H9 (cell line): ENCODE results near the gene TMEM208. TPM values are rescaled to one million over a fixed set of nuclear protein-coding genes. Genes with fewer than 3 reads are reported as not detected.

Experiments
- DNase-seq: peaks from one replicate; pipeline ENCODE4 v3.0.0-alpha.2; 2017
- H2AFZ ChIP-seq: one replicate; pipeline ENCODE4 v1.6.1; 2013; ENCODE audit warnings: mild to moderate bottlenecking, low read length, control low read depth, moderate library complexity
- H2AK5ac ChIP-seq: 2 replicates; pipeline ENCODE4 v1.6.1; 2013; ENCODE audit warnings: low read length, control low read depth, mixed read lengths; ENCODE audit not compliant: insufficient read length
- H2BK120ac ChIP-seq: one replicate; pipeline ENCODE4 v1.6.1; 2013; ENCODE audit warnings: low read depth, mild to moderate bottlenecking, low read length, control low read depth, inconsistent platforms; ENCODE audit not compliant: poor library complexity, severe bottlenecking
- H2BK12ac ChIP-seq: 2 replicates; pipeline ENCODE4 v1.6.1; 2013; ENCODE audit warnings: low read length, control low read depth, mixed read lengths, low read depth; ENCODE audit not compliant: insufficient read length
- H2BK15ac ChIP-seq: 2 replicates; pipeline ENCODE4 v1.6.1; 2013; ENCODE audit warnings: low read depth, low read length, control low read depth
- H2BK20ac ChIP-seq: one replicate; pipeline ENCODE4 v1.6.1; 2013; ENCODE audit warnings: low read depth, mild to moderate bottlenecking, low read length, control low read depth, inconsistent platforms; ENCODE audit not compliant: poor library complexity, severe bottlenecking
- H2BK5ac ChIP-seq: 2 replicates; pipeline ENCODE4 v1.6.1; 2013; ENCODE audit warnings: low read length, control low read depth, mixed read lengths; ENCODE audit not compliant: insufficient read length
- H3K14ac ChIP-seq: 2 replicates; pipeline ENCODE4 v1.6.1; 2013; ENCODE audit warnings: low read length, control low read depth; ENCODE audit not compliant: insufficient read depth
- H3K18ac ChIP-seq: 2 replicates; pipeline ENCODE4 v1.6.1; 2013; ENCODE audit warnings: low read depth, mild to moderate bottlenecking, mixed read lengths, low read length, control low read depth; ENCODE audit not compliant: insufficient read length
- H3K23ac ChIP-seq: 2 replicates; pipeline ENCODE4 v1.6.1; 2013; ENCODE audit warnings: low read length, control low read depth, mixed read lengths, low read depth; ENCODE audit not compliant: insufficient read length
- H3K23me2 ChIP-seq: 2 replicates; pipeline ENCODE4 v1.6.1; 2013; ENCODE audit warnings: low read depth, mild to moderate bottlenecking, mixed read lengths, low read length, control low read depth; ENCODE audit not compliant: insufficient read length, poor library complexity, severe bottlenecking
- H3K27ac ChIP-seq: 2 replicates; pipeline ENCODE4 v1.5.1; 2013; ENCODE audit warnings: low read length, control low read depth, mixed read lengths, low read depth; ENCODE audit not compliant: insufficient read length
- H3K27me3 ChIP-seq: 2 replicates; pipeline ENCODE4 v1.6.1; 2013; ENCODE audit warnings: low read length, control low read depth, inconsistent platforms; ENCODE audit not compliant: insufficient read depth
- H3K4ac ChIP-seq: 2 replicates; pipeline ENCODE4 v1.6.1; 2013; ENCODE audit warnings: low read depth, mild to moderate bottlenecking, control low read depth, inconsistent platforms, low read length, moderate library complexity
- H3K4me1 ChIP-seq: 2 replicates; pipeline ENCODE4 v1.6.1; 2013; ENCODE audit warnings: low read length, control low read depth, inconsistent platforms; ENCODE audit not compliant: insufficient read depth
- H3K4me2 ChIP-seq: 2 replicates; pipeline ENCODE4 v1.6.1; 2013; ENCODE audit warnings: low read length, control low read depth, mixed read lengths; ENCODE audit not compliant: insufficient read length, insufficient read depth
- H3K56ac ChIP-seq: 2 replicates; pipeline ENCODE4 v1.6.1; 2013; ENCODE audit warnings: low read depth, mild to moderate bottlenecking, mixed read lengths, low read length, control low read depth; ENCODE audit not compliant: insufficient read length
- H3K79me1 ChIP-seq: 2 replicates; pipeline ENCODE4 v1.6.1; 2013; ENCODE audit warnings: low read depth, mild to moderate bottlenecking, moderate library complexity, low read length, control low read depth, inconsistent platforms; ENCODE audit not compliant: insufficient read depth, poor library complexity, severe bottlenecking
- H3K79me2 ChIP-seq: 2 replicates; pipeline ENCODE4 v1.6.1; 2013; ENCODE audit warnings: low read length, control low read depth, inconsistent platforms; ENCODE audit not compliant: insufficient read depth
- H3K9ac ChIP-seq: 2 replicates; pipeline ENCODE4 v1.6.1; 2013; ENCODE audit warnings: low read length, control low read depth, mixed read lengths; ENCODE audit not compliant: insufficient read length; ENCODE audit errors: extremely low read depth
- H3K9me3 ChIP-seq: one replicate; pipeline ENCODE4 v1.6.1; 2013; ENCODE audit warnings: low read depth, low read length, inconsistent platforms; ENCODE audit not compliant: control insufficient read depth
- H3T11ph ChIP-seq: one replicate; pipeline ENCODE4 v1.6.1; 2013; ENCODE audit warnings: mild to moderate bottlenecking, low read length, control low read depth, inconsistent platforms
- H4K20me1 ChIP-seq: one replicate; pipeline ENCODE4 v1.6.1; 2013; ENCODE audit not compliant: control insufficient read depth, insufficient read length, insufficient read depth
- H4K5ac ChIP-seq: 2 replicates; pipeline ENCODE4 v1.6.1; 2013; ENCODE audit warnings: low read depth, mild to moderate bottlenecking, mixed read lengths, low read length, control low read depth; ENCODE audit not compliant: insufficient read length
- H4K8ac ChIP-seq: replicated peaks from 2 replicates; pipeline ENCODE4 v1.6.1; 2013; ENCODE audit warnings: low read length, control low read depth, mixed read lengths, low read depth; ENCODE audit not compliant: insufficient read length
- H4K91ac ChIP-seq: 2 replicates; pipeline ENCODE4 v1.6.1; 2013; ENCODE audit warnings: low read depth, mild to moderate bottlenecking, moderate library complexity, mixed read lengths, low read length, control low read depth; ENCODE audit not compliant: insufficient read length
- H3K27ac Mint-ChIP-seq, 3 experiments: 2 replicates in 2 of 3; 3 replicates in 1 of 3; pipeline ENCODE4 v1.8.0; 2020 to 2021; ENCODE audit warnings: mixed read lengths in 3 of 3, mild to moderate bottlenecking in 1 of 3, moderate library complexity in 1 of 3
- H3K27me3 Mint-ChIP-seq: 2 replicates; pipeline ENCODE4 v1.8.0; 2021; ENCODE audit warnings: low read depth, mild to moderate bottlenecking, moderate library complexity, mixed read lengths
- H3K36me3 Mint-ChIP-seq, 3 experiments: 2 replicates in 2 of 3; 3 replicates in 1 of 3; pipeline ENCODE4 v1.8.0; 2020 to 2021; ENCODE audit warnings: low read depth in 3 of 3, mixed read lengths in 3 of 3; ENCODE audit not compliant: insufficient read depth in 1 of 3
- H3K4me1 Mint-ChIP-seq, 2 experiments: 2 replicates each; pipeline ENCODE4 v1.8.0; 2020; ENCODE audit warnings: mixed read lengths in 2 of 2
- H3K4me3 Mint-ChIP-seq, 2 experiments: 2 replicates in 1 of 2; 3 replicates in 1 of 2; pipeline ENCODE4 v1.8.0; 2020 to 2021; ENCODE audit warnings: mild to moderate bottlenecking in 2 of 2, mixed read lengths in 2 of 2, moderate library complexity in 1 of 2
- H3K9me3 Mint-ChIP-seq, 2 experiments: 2 replicates in 1 of 2; 3 replicates in 1 of 2; pipeline ENCODE4 v1.8.0; 2020; ENCODE audit warnings: mild to moderate bottlenecking in 2 of 2, mixed read lengths in 2 of 2, moderate library complexity in 1 of 2
- WGBS: extraction: QIAGEN DNeasy Blood & Tissue Kit; methylation state at CpG from one replicate; pipeline ENCODE4 v1.1.7; 2013; ENCODE audit warnings: missing lambda C conversion rate, low lambda C conversion rate, mixed read lengths; ENCODE audit not compliant: insufficient read length; ENCODE audit errors: extremely low coverage; 5-methylcytosine and 5-hydroxymethylcytosine counted together
- total RNA-seq: library from RNA; stranded (reverse); gene quantifications from 2 replicates; pipeline ENCODE4 v1.2.1, GENCODE V29; 2021
- TF ChIP-seq, protein P1 (sequence below): fragments of 200-600 bp; sonication (generic); conservative IDR thresholded peaks from 3 replicates; pipeline ENCODE4 v1.8.0; 2021; ENCODE audit warnings: antibody characterized with exemption, mild to moderate bottlenecking

Gene TMEM208
- total RNA-seq, 1 experiment from 2014 or later: 42.6 TPM

DNA sequence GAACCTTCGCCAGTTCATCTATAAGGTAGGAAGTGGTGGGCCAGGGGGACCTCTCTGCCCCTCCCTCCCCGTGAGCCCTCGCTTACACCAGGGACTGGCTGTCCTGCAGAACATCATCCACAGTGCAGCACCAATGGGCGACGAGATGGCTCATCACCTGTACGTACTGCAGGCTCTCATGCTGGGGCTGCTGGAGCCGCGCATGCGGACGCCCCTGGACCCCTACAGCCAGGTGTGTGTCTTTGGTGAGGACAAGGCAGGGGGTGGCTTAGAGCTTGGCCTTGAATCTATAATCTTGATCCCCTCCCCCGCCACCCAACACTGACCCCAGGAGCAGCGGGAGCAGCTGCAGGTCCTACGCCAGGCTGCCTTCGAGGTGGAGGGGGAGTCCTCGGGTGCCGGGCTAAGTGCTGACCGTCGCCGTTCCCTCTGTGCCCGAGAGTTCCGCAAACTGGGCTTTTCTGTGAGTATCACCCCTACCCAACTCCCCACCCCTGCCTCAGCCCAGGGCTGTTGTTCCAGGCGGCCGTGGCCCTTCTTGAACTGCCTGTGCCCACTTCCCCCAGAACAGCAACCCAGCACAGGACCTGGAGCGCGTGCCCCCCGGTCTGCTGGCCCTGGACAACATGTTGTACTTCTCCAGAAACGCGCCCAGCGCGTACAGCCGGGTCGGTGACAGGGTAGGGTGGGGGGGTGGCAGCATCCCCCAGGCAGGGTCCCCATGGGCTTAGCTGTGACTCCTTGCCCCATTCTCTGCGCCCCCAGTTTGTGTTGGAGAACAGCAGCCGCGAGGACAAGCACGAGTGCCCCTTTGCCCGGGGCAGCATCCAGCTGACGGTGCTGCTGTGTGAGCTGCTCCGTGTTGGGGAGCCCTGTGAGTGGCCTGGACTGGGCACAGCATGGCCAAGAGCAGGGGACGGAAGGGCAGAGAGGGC lies 25.3 kb upstream of the TMEM208 start:
- H4K8ac ChIP-seq: no peak overlapping the region
- H2BK20ac ChIP-seq: no peak overlapping the region
- H3K14ac ChIP-seq: no peak overlapping the region
- no peak overlapping the region for H4K5ac ChIP-seq
- H2BK5ac ChIP-seq: no peak overlapping the region
- H3K23me2 ChIP-seq: no peaks in the 10 kb centered on the region
- TF ChIP-seq, protein P1, sequence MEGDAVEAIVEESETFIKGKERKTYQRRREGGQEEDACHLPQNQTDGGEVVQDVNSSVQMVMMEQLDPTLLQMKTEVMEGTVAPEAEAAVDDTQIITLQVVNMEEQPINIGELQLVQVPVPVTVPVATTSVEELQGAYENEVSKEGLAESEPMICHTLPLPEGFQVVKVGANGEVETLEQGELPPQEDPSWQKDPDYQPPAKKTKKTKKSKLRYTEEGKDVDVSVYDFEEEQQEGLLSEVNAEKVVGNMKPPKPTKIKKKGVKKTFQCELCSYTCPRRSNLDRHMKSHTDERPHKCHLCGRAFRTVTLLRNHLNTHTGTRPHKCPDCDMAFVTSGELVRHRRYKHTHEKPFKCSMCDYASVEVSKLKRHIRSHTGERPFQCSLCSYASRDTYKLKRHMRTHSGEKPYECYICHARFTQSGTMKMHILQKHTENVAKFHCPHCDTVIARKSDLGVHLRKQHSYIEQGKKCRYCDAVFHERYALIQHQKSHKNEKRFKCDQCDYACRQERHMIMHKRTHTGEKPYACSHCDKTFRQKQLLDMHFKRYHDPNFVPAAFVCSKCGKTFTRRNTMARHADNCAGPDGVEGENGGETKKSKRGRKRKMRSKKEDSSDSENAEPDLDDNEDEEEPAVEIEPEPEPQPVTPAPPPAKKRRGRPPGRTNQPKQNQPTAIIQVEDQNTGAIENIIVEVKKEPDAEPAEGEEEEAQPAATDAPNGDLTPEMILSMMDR: no peak
- no peak for DNase-seq
- H3K4me1 ChIP-seq: no peaks in the 10 kb centered on the region
- no peak overlapping the region for H3K23ac ChIP-seq
- H4K20me1 ChIP-seq: no peaks in the 10 kb centered on the region
- H3K27ac Mint-ChIP-seq: no peak overlapping the region
- H3K79me1 ChIP-seq: no peaks in the 10 kb centered on the region
- peaks cover 8 to 44% (median 19%) of the 10 kb centered on the region in 3 experiments; a peak in 6 of 7 replicates for H3K36me3 Mint-ChIP-seq
- no peak overlapping the region for H3T11ph ChIP-seq
- H3K18ac ChIP-seq: no peak overlapping the region
- no CpG with 5 or more reads among the region's 40 CpGs for WGBS
- no peak overlapping the region for H3K4me3 Mint-ChIP-seq
- no peaks in the 10 kb centered on the region for H3K9me3 ChIP-seq
- H2BK120ac ChIP-seq: no peak overlapping the region
- no peak overlapping the region for H2AK5ac ChIP-seq
- no peak overlapping the region for H4K91ac ChIP-seq
- no peak overlapping the region for H2AFZ ChIP-seq
- no peak overlapping the region for H3K4me2 ChIP-seq
- no peak overlapping the region for H2BK15ac ChIP-seq
- H3K4me1 Mint-ChIP-seq: peaks cover 13 to 15% of the 10 kb centered on the region in 2 experiments
- no peak overlapping the region for H3K56ac ChIP-seq
- H3K9me3 Mint-ChIP-seq: no peaks in the 10 kb centered on the region
- H3K27me3 ChIP-seq: no peaks in the 10 kb centered on the region
- H3K27ac ChIP-seq: no peak overlapping the region
- no peak overlapping the region for H3K4ac ChIP-seq
- 0 out of 2 replicates have a peak, but pooled peaks cover 3% of the 10 kb centered on the region for H3K27me3 Mint-ChIP-seq
- no peaks in the 10 kb centered on the region for H3K79me2 ChIP-seq
- H2BK12ac ChIP-seq: no peak overlapping the region
- no peak overlapping the region for H3K9ac ChIP-seq
